Aorta (tissue), 5 donors: Measurements from ENCODE around the gene ZNF628. TPM values are rescaled to one million over a fixed set of nuclear protein-coding genes. Genes with fewer than 3 reads are reported as not detected.

ENCODE experiments used
- ATAC-seq: fragments of 200-7000 bp; cut with Tn5 transposase; one replicate; pipeline ENCODE4 v1.9.1; 2022; ENCODE audit warnings: moderate library complexity; ENCODE audit not compliant: low FRiP score
- DNase-seq, 2 donors: peaks; one replicate each; pipeline ENCODE4 v3.0.0-alpha.2; 2020
- H3K27ac ChIP-seq, 2 donors: one replicate each; pipeline ENCODE4 v1.5.1; 2013; ENCODE audit warnings: low read length in 2 of 2, mild to moderate bottlenecking in 2 of 2, moderate library complexity in 2 of 2, control low read depth in 1 of 2, inconsistent platforms in 1 of 2, low read depth in 1 of 2
- H3K27me3 ChIP-seq, 2 donors: one replicate each; pipeline ENCODE4 v1.6.1; 2013; ENCODE audit warnings: control low read depth in 1 of 2, low read length in 1 of 2, mild to moderate bottlenecking in 1 of 2, moderate library complexity in 1 of 2; ENCODE audit not compliant: insufficient read depth in 2 of 2, control insufficient read depth in 1 of 2
- H3K36me3 ChIP-seq, 2 donors: one replicate each; pipeline ENCODE4 v1.6.1; 2013; ENCODE audit warnings: control low read depth in 1 of 2, low read length in 1 of 2, mild to moderate bottlenecking in 1 of 2; ENCODE audit not compliant: insufficient read depth in 2 of 2, control insufficient read depth in 1 of 2
- H3K4me1 ChIP-seq, 2 donors: one replicate each; pipeline ENCODE4 v1.6.1; 2013; ENCODE audit warnings: low read length in 2 of 2, control low read depth in 1 of 2, mild to moderate bottlenecking in 1 of 2, moderate library complexity in 1 of 2; ENCODE audit not compliant: insufficient read depth in 2 of 2, control insufficient read depth in 1 of 2
- H3K4me3 ChIP-seq, 2 donors: one replicate each; pipeline ENCODE4 v1.5.1; 2013; ENCODE audit warnings: low read length in 2 of 2, control low read depth in 1 of 2, mild to moderate bottlenecking in 1 of 2
- H3K9me3 ChIP-seq: one replicate; pipeline ENCODE4 v1.6.1; 2013; ENCODE audit warnings: mild to moderate bottlenecking, low read length; ENCODE audit not compliant: control insufficient read depth
- WGBS, 2 donors: extraction: QIAGEN DNeasy Blood & Tissue Kit; methylation state at CpG; one replicate each; pipeline ENCODE4 v1.1.7; 2013; 5-methylcytosine and 5-hydroxymethylcytosine counted together
- intact Hi-C, 2 donors: fragments of 100-400 bp; cut with DNase I; formaldehyde crosslinking; loops; one replicate each; pipeline versions ENCODE4 v1.14.2 to v1.15.0; 2022
- polyA plus RNA-seq, 2 donors: library from polyadenylated mRNA; stranded (reverse); fragments of 200-250 nt; gene quantifications; one replicate each; pipeline ENCODE4 v1.2.3, GENCODE V29; 2013
- total RNA-seq, 2 donors: library from RNA; stranded (reverse); fragmentation: NEBNext Ultra II Directional; extraction: Animal tissue kit (Norgen Biotek cat#: 25700); gene quantifications; one replicate each; pipeline ENCODE4 v1.2.1, GENCODE V29; 2021
- donor health status: healthy with polysubstance abuse.
- donor health status: Bipolar disorder and iron deficiency.
- donor health status: DM: no; HTN: no; CAD: no.
- donor health status: DM: no; HTN: no; CAD: no.
- donor health status: DM: yes; HTN: yes; CAD: no.

ZNF628 gene
- total and polyA plus RNA-seq, 4 donors: 1.3 to 7.0 (median 4.5) TPM

- intact Hi-C loops: no loop called here
- WGBS, 2 donors: 80 to 85% methylated on average over 14 of the region's 14 CpGs
Observed at GRCh38 chr19:55454787-55455243, 21.6 kb upstream of the ZNF628 start.

GRCh38 chr19:55455576-55456235, 20.7 kb upstream of the ZNF628 start:
- Histone ChIP-seq H3K27ac (no peak overlapping the region), H3K4me1 (no peaks in the 10 kb centered on the region), H3K4me3 (no peak overlapping the region), H3K36me3 (no peaks in the 10 kb centered on the region), H3K9me3 (no peaks in the 10 kb centered on the region), H3K27me3 (no peaks in the 10 kb centered on the region)
- no peak for ATAC-seq
- no peak for DNase-seq
- intact Hi-C loops: no loop called here
- 91% methylated on average over 11 of the region's 11 CpGs for WGBS, 2 donors

More at GRCh38 chr19:55454787-55455243, 21.6 kb upstream of the ZNF628 start:
- ATAC-seq (no peak), DNase-seq (no peak)
- H3K27ac ChIP-seq: no peak overlapping the region
- H3K4me3 ChIP-seq: no peak overlapping the region
- no peaks in the 10 kb centered on the region for H3K4me1 ChIP-seq
- H3K27me3 ChIP-seq: no peaks in the 10 kb centered on the region
- H3K9me3 ChIP-seq: no peaks in the 10 kb centered on the region
- no peaks in the 10 kb centered on the region for H3K36me3 ChIP-seq

- intact Hi-C loops: no loop called here
- Histone ChIP-seq H3K9me3 (no peaks in the 10 kb centered on the region), H3K36me3 (no peaks in the 10 kb centered on the region), H3K4me1 (no peaks in the 10 kb centered on the region), H3K27ac (no peak overlapping the region), H3K4me3 (no peak overlapping the region), H3K27me3 (no peaks in the 10 kb centered on the region)
- DNase-seq: no peak
- 89 to 90% methylated on average over 14 of the region's 14 CpGs for WGBS, 2 donors
- ATAC-seq: no peak
Observed at GRCh38 chr19:55456347-55456746, 20.1 kb upstream of the ZNF628 start.

- no peaks in the 10 kb centered on the region for H3K9me3 ChIP-seq
- no peaks in the 10 kb centered on the region for H3K27me3 ChIP-seq
- no peak overlapping the region for H3K27ac ChIP-seq
- H3K36me3 ChIP-seq: no peaks in the 10 kb centered on the region
- ATAC-seq: no peak
- intact Hi-C loops: no loop called here
- H3K4me1 ChIP-seq: no peaks in the 10 kb centered on the region
- WGBS, 2 donors: 84 to 85% methylated on average over 16 of the region's 16 CpGs
- no peak overlapping the region for H3K4me3 ChIP-seq
- no peak for DNase-seq
Observed at GRCh38 chr19:55457683-55458457, 18.5 kb upstream of the ZNF628 start.

GRCh38 chr19:55459551-55459949, 16.9 kb upstream of the ZNF628 start:
- Histone ChIP-seq H3K27me3 (no peaks in the 10 kb centered on the region), H3K36me3 (no peaks in the 10 kb centered on the region), H3K9me3 (no peaks in the 10 kb centered on the region), H3K27ac (no peak overlapping the region), H3K4me3 (no peak overlapping the region), H3K4me1 (no peaks in the 10 kb centered on the region)
- DNase-seq (no peak), ATAC-seq (no peak)
- intact Hi-C loops: no loop called here
- WGBS, 2 donors: 49 to 60% methylated on average over 8 of the region's 8 CpGs

- DNase-seq (no peak), ATAC-seq (no peak)
- intact Hi-C loops: no loop called here
- Histone ChIP-seq H3K4me1 (no peaks in the 10 kb centered on the region), H3K27me3 (no peaks in the 10 kb centered on the region), H3K36me3 (no peaks in the 10 kb centered on the region), H3K4me3 (no peak overlapping the region), H3K9me3 (no peaks in the 10 kb centered on the region), H3K27ac (no peak overlapping the region)
- WGBS, 2 donors: 13 to 15% methylated on average over 16 of the region's 16 CpGs
Observed at GRCh38 chr19:55459950-55460657, 16.3 kb upstream of the ZNF628 start.

GRCh38 chr19:55460670-55461258, 15.7 kb upstream of the ZNF628 start:
- no peaks in the 10 kb centered on the region for H3K27me3 ChIP-seq
- no peaks in the 10 kb centered on the region for H3K9me3 ChIP-seq
- H3K4me3 ChIP-seq: peak overlapping the region; percentile 28 to 75
- no peaks in the 10 kb centered on the region for H3K4me1 ChIP-seq
- H3K36me3 ChIP-seq: no peaks in the 10 kb centered on the region
- DNase-seq: peak; percentile 90 to 93
- WGBS, 2 donors: 1 to 2% methylated on average over 23 to 24 of the region's 24 CpGs
- H3K27ac ChIP-seq: no peak overlapping the region
- intact Hi-C loops: no loop called here
- ATAC-seq: peak; percentile 89

- intact Hi-C loops: no loop called here
- 0 to 1% methylated on average over 46 to 54 of the region's 54 CpGs for WGBS, 2 donors
- peak; percentile 100 for DNase-seq
- Histone ChIP-seq H3K4me1 (no peaks in the 10 kb centered on the region), H3K9me3 (no peaks in the 10 kb centered on the region), H3K27ac (peak within 1 kb of the TSS in 1 of 2 donors; percentile 23), H3K4me3 (peak within 1 kb of the TSS; percentile 28 to 75), H3K27me3 (no peaks in the 10 kb centered on the region), H3K36me3 (no peaks in the 10 kb centered on the region)
- ATAC-seq: peak; percentile 96
Observed at GRCh38 chr19:55461259-55461973, 15.0 kb upstream of the ZNF628 start, which contains the start of gene ISOC2. ISOC2 (minus strand) TSS chr19:55461642; CDS start chr19:55456486, 5,156 bp downstream.
